Endothelial cell of umbilical vein (primary cell): ENCODE results near the gene TAGLN2. TPM values are rescaled to one million over a fixed set of nuclear protein-coding genes. Genes with fewer than 3 reads are reported as not detected.

Source experiments
- BruUV-seq: library from RNA; stranded (reverse); fragments of 400-500 nt; replicated peaks from 2 replicates; lab custom pipeline; 2021; lab: Mats Ljungman, UMichigan
- CTCF ChIA-PET: fragments of 300-600, 350-600 bp; sonication (Branson Sonifier 250); formaldehyde crosslinking; loops from one replicate; lab custom pipeline; 2021; ENCODE audit warnings: antibody characterized with exemption, inconsistent platforms; lab: Charles Lee
- POLR2A ChIA-PET: fragments of 300-600, 350-600 bp; sonication (Branson Sonifier 250); formaldehyde crosslinking; loops from one replicate; lab custom pipeline; 2021; ENCODE audit warnings: antibody characterized with exemption, inconsistent platforms; lab: Charles Lee
- DNase-seq: peaks from one replicate; pipeline ENCODE4 v3.0.0-alpha.2; 2011; ENCODE audit warnings: low read depth, low spot score
- FAIRE-seq: peaks from 2 replicates; lab custom pipeline; 2011; peaks lifted over from hg19 to GRCh38; lab: Jason Lieb, UNC
- H2AFZ ChIP-seq: 2 replicates; pipeline ENCODE4 v1.6.0; 2012; ENCODE audit warnings: low read depth, low read length, control low read depth, inconsistent platforms
- H3K27ac ChIP-seq: 2 replicates; pipeline ENCODE4 v1.5.1; 2011; ENCODE audit warnings: low read depth, mild to moderate bottlenecking, control low read depth, low read length, moderate library complexity; ENCODE audit not compliant: insufficient read depth
- H3K27me3 ChIP-seq, 2 experiments: 2 replicates each; pipeline versions ENCODE4 v1.6.0 to v1.6.1; 2011; ENCODE audit warnings: low read length in 2 of 2, mixed read lengths in 1 of 2; ENCODE audit not compliant: control insufficient read depth in 2 of 2, insufficient read depth in 2 of 2
- H3K36me3 ChIP-seq, 2 experiments: 2 replicates in 1 of 2; 3 replicates in 1 of 2; pipeline ENCODE4 v1.5.1; 2011; ENCODE audit warnings: low read length in 2 of 2, mild to moderate bottlenecking in 1 of 2, moderate library complexity in 1 of 2; ENCODE audit not compliant: control insufficient read depth in 2 of 2, insufficient read depth in 2 of 2; ENCODE audit errors: extremely low read depth in 1 of 2
- H3K4me1 ChIP-seq: 3 replicates; pipeline ENCODE4 v1.5.1; 2011; ENCODE audit warnings: mild to moderate bottlenecking, low read length; ENCODE audit not compliant: control insufficient read depth, insufficient read depth; ENCODE audit errors: extremely low read depth
- H3K4me2 ChIP-seq: 2 replicates; pipeline ENCODE4 v1.6.1; 2011; ENCODE audit warnings: low read length, control low read depth, mixed read lengths; ENCODE audit not compliant: insufficient read depth
- H3K4me3 ChIP-seq, 3 experiments: fragments of 200-600 bp in 1 of 3; sonication (generic), shearing (Covaris generic) in 1 of 3; replicated peaks in 1 of 3; 2 replicates each; pipeline ENCODE4 v1.5.1; 2011 to 2016; ENCODE audit warnings: control low read depth in 3 of 3, low read length in 3 of 3, mild to moderate bottlenecking in 2 of 3, inconsistent platforms in 1 of 3, low read depth in 1 of 3, moderate library complexity in 1 of 3; ENCODE audit not compliant: insufficient read depth in 1 of 3
- H3K79me2 ChIP-seq: 2 replicates; pipeline ENCODE4 v1.6.0; 2012; ENCODE audit warnings: low read length, inconsistent platforms; ENCODE audit not compliant: control insufficient read depth, insufficient read depth
- H3K9ac ChIP-seq: replicated peaks from 2 replicates; pipeline ENCODE3; 2011; ENCODE audit warnings: low read length, control low read depth; ENCODE audit not compliant: insufficient read depth; ENCODE audit errors: extremely low read depth
- H3K9me1 ChIP-seq: replicated peaks from 3 replicates; pipeline ENCODE4 v1.6.0; 2011; ENCODE audit warnings: mild to moderate bottlenecking, low read length; ENCODE audit not compliant: control insufficient read depth, insufficient read depth; ENCODE audit errors: extremely low read depth
- H3K9me3 ChIP-seq: replicated peaks from 2 replicates; pipeline ENCODE4 v1.5.1; 2012; ENCODE audit warnings: low read length, inconsistent platforms; ENCODE audit not compliant: control insufficient read depth, insufficient read depth
- H4K20me1 ChIP-seq: replicated peaks from 2 replicates; pipeline ENCODE3; 2011; ENCODE audit warnings: mild to moderate bottlenecking, low read length; ENCODE audit not compliant: control insufficient read depth, insufficient read depth; ENCODE audit errors: extremely low read depth
- CTCF ChIP-seq, 2 donors: IDR thresholded peaks; 1 replicate in 1 of 2; 2 replicates in 1 of 2; pipeline ENCODE4 v1.5.1; 2011; ENCODE audit warnings: low read length in 2 of 2, mild to moderate bottlenecking in 2 of 2, moderate library complexity in 2 of 2, control low read depth in 1 of 2, inconsistent platforms in 1 of 2, low read depth in 1 of 2; ENCODE audit not compliant: insufficient read depth in 1 of 2; ENCODE audit errors: extremely low read depth in 1 of 2
- EZH2 ChIP-seq: IDR thresholded peaks from 2 replicates; pipeline ENCODE4 v1.6.1; 2012; ENCODE audit warnings: borderline replicate concordance, low read depth, mild to moderate bottlenecking, moderate library complexity, low read length, inconsistent platforms; ENCODE audit not compliant: severe bottlenecking
- FOS ChIP-seq: IDR thresholded peaks from 2 replicates; pipeline ENCODE4 v1.6.1; 2011; ENCODE audit warnings: mild to moderate bottlenecking, low read length, moderate library complexity, borderline replicate concordance; ENCODE audit not compliant: insufficient read depth
- GATA2 ChIP-seq: IDR thresholded peaks from 2 replicates; pipeline ENCODE4 v1.7.0; 2011; ENCODE audit warnings: low read depth, mild to moderate bottlenecking, moderate library complexity, mixed read lengths, low read length; ENCODE audit not compliant: insufficient read length, insufficient read depth
- JUN ChIP-seq: IDR thresholded peaks from 2 replicates; pipeline ENCODE4 v1.6.1; 2011; ENCODE audit warnings: borderline replicate concordance, low read depth; ENCODE audit not compliant: insufficient read length, insufficient read depth
- MYC ChIP-seq: IDR thresholded peaks from one replicate; pipeline ENCODE4 v1.6.1; 2011; ENCODE audit warnings: mild to moderate bottlenecking, low read depth, low read length
- POLR2A ChIP-seq: IDR thresholded peaks from 2 replicates; pipeline ENCODE4 v1.6.1; 2012; ENCODE audit warnings: low read depth, mild to moderate bottlenecking, control low read depth, low read length
- POLR2AphosphoS5 ChIP-seq: IDR thresholded peaks from 2 replicates; pipeline ENCODE4 v1.6.1; 2012; ENCODE audit warnings: low read depth, mild to moderate bottlenecking, control low read depth, low read length, moderate library complexity; ENCODE audit not compliant: insufficient read depth
- dilution Hi-C: fragments of 300-500 bp; cut with MboI; formaldehyde crosslinking; loops from one replicate; pipeline ENCODE4 v1.15.0; 2019; ENCODE audit warnings: low sequenced_read_pairs; ENCODE audit not compliant: extremely low pct_ligation_motif_present
- intact Hi-C: fragments of 100-400 bp; cut with micrococcal nuclease; formaldehyde crosslinking; loops from one replicate; pipeline ENCODE4 v1.10.0; 2022
- polyA plus RNA-seq, 4 experiments: library from polyadenylated mRNA; depleted of rRNA in 3 of 4; stranded (reverse) in 3 of 4; unstranded in 1 of 4; fragments of >200 nt; gene quantifications; 2 replicates each; pipeline versions ENCODE4 v1.2.1 to v1.2.3, GENCODE V29; 2011 to 2012; ENCODE audit warnings: missing spikeins in 1 of 4
- total RNA-seq: library from RNA; stranded (reverse); gene quantifications from 2 replicates; pipeline ENCODE4 v1.2.3, GENCODE V29; 2021
- TF ChIP-seq, protein P1 (sequence below): IDR thresholded peaks from 2 replicates; pipeline ENCODE4 v1.6.1; 2011; ENCODE audit not compliant: insufficient read depth, insufficient read length

TAGLN2 gene
- total and polyA plus RNA-seq, 2 donors (not counting 3 experiments of a cell fraction or from before 2014, with no cell fraction given) = 646 to 1,279 TPM

DNA sequence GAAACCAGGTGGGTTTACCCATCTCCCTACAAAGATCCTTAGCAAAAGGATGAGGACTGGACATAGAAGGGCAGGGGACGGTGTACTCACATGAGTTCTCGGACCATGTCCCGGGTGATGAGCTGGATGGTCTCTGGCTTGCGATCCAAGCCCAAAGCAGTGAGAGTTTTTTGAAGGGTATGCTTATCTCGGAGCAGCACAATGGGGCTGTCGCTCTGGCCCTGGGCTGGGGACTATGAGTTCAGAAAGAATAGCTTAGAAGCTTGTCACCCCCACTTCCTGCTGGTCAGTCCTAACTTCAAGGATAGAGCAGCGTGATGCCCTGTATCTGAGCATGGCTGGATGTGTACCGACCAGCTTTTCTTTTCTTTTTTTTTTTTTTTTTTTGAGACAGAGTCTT, 34.9 kb downstream of the TAGLN2 start:
- BruUV-seq = TSS peak; percentile 96

More for the DNA sequence above, 34.9 kb downstream of the TAGLN2 start:
- Histone ChIP-seq H4K20me1 (no peaks in the 10 kb centered on the region), H3K4me3 (no peak overlapping the region), H3K27ac (peak overlapping the region; percentile 71), H3K79me2 (no peaks in the 10 kb centered on the region), H3K9me3 (no peaks in the 10 kb centered on the region), H3K27me3 (no peaks in the 10 kb centered on the region), H3K9me1 (no peaks in the 10 kb centered on the region), H3K9ac (peak overlapping the region; percentile 26), H3K4me2 (peak overlapping the region; percentile 48), H2AFZ (no peak overlapping the region), H3K4me1 (peaks cover 21% of the 10 kb centered on the region), H3K36me3 (no peaks in the 10 kb centered on the region)
- dilution Hi-C loops (loop anchor here (5.0 kb wide), 1 partner anchor 93 kb away; no protein-coding TSS in a partner anchor), intact Hi-C loops (loop anchor here (1.0 to 2.0 kb wide), 5 partner anchors 36 to 680 kb away; partner anchors contain the start of gene IGSF9)
- no peak for DNase-seq
- ChIA-PET CTCF (interaction anchor here (0.8 to 9.2 kb wide), 35 partner anchors 10 to 757 kb away, joined by 3 to 623 read pairs (median 12); partner anchors contain the start of genes DUSP23, FCRL6, SLAMF8 and TAGLN2), POLR2A (interaction anchor here (0.7 to 1.5 kb wide), 5 partner anchors 34 to 91 kb away, joined by 3 to 8 read pairs (median 3); partner anchors contain the start of gene TAGLN2)
- no peak for FAIRE-seq
- TF ChIP-seq JUN = no peak
- TF ChIP-seq POLR2A = no peak
- no peak for TF ChIP-seq EZH2
- TF ChIP-seq MYC = no peak
- no peak for TF ChIP-seq GATA2
- no peak for TF ChIP-seq POLR2AphosphoS5
- TF ChIP-seq FOS = no peak
- no peak for TF ChIP-seq CTCF (IDR thresholded peaks at IDR 0.05; ENCODE audit: extremely low read depth in 1 of 2, insufficient read depth in 1 of 2, low read depth in 1 of 2, low read length in 2 of 2)
- TF ChIP-seq, protein P1, sequence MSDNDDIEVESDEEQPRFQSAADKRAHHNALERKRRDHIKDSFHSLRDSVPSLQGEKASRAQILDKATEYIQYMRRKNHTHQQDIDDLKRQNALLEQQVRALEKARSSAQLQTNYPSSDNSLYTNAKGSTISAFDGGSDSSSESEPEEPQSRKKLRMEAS = no peak
